AG20443 (cell line): ENCODE measurements around the gene SEC24B.
A peak's percentile ranks its signal among the peaks of the same experiment; 100 is the strongest.

Experiments used
- DNase-seq: peaks from one replicate; pipeline ENCODE4 v3.0.0; 2012; ENCODE audit warnings: low spot score, mixed read lengths

Gene SEC24B

GRCh38 chr4:109433205-109434006 is at the start of gene SEC24B:
Gene SEC24B, plus strand, starts transcription at chr4:109433815. Its CDS starts 55 bp downstream, at chr4:109433870.
- DNase-seq: peak; percentile 90

DNA sequence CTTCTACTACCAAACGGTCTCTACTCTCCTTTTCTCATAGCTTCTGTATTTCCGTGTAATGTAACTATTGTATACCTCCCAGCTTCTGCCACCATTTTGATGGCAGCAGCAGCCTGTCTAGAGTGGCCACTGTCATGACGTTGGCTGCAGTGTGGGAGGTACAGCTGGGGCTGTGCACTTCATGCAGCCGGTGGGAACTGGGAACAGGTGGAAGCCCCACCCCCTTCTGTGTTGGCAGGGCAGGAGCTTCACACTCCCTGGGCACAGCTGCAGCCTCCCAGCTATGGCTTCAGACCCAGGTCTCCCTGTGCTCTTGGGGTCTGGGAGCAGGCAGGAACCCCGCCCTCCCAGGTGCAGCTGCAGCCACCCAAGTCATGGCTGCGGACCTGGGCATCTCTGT is 49.8 kb upstream of the SEC24B start:
- no peak for DNase-seq

DNA sequence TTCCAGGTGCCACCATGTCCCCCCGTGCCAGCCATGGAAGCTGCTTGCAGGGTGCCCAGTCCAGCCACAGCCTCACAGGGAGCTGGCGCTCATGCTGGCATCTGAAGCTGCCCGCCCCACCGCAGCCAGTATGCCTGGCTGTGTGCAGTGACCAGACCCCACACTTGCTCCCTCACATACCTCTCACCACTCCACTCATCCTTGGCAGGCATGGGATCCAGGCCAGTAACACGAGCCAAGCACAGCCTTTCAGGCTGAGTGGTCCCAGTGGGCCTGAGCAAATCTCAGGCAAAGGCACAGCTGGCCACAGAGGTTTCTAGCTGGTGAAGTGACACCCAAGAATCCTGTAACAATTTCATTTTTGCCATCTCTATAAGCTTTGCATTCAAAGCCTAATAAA is 48.4 kb upstream of the SEC24B start:
- no peak for DNase-seq

- DNase-seq: peak; percentile 16
Observed at GRCh38 chr4:109389369-109390114, 44.1 kb upstream of the SEC24B start.

DNA sequence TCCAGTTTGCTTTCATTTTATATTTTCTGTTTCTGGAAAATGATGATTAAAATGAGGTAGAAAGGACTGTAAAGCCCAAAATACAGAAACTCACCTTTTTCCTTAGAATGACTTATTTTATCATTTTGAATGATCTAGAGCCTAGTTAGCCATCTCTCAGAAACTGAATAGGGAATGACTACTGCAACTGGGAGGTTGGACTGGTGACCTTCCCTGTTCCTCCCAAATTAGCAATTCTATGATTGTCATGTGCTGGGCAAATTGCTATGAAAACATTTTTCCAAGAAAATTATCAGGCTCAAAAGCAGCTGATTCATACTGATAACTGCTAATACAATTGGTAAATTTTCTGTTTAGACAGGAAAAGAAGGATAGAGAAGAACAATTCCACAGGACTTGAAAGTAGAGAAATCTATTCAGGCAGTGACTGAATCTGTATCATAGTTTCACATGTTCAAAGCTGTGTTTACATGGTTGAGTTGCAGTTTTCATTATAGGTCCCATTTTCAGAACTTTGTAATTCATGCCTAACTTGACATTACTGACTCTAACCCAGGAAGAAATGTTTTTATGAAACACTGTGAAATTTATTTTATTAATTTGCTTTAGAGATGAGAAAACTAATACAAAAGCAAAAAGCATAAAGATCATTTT is 43.4 kb upstream of the SEC24B start:
- DNase-seq: no peak

- no peak for DNase-seq
Observed at GRCh38 chr4:109395694-109396093, 37.9 kb upstream of the SEC24B start.

GRCh38 chr4:109398928-109399327 is 34.7 kb upstream of the SEC24B start:
- no peak for DNase-seq

- DNase-seq: peak; percentile 48
Observed at GRCh38 chr4:109406337-109406931, 27.2 kb upstream of the SEC24B start.

DNA sequence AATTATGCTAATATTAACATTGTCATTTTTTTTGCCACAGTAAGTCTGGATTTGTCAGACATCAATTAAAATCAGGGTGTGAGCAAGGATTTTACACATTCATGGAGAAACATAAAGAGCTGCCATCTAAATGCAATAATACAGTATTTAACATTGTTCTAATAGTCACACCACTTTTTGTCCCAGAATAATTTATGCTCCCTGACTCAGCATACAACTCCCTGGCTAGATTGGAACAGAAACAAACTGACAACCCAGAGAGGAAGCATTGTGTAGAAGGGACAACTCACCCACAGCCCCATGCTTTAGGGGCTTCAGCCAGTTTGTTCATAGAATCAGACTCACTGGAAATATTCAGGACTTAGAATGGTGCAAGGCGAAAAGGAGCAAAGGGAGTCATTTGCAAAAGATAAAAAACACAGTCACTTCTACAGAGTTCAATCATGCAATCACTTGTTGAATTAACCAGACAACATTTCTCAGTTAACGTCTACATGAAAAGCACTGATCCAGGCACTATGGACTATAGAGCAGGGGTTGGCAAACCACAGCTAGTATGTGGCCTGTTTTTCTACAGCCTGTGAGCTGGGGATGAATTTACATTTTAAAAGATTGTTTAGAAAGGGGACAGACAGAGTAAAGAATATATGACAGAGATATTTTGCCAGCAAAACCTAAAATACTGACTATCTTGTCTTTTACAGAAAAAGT is 26.4 kb upstream of the SEC24B start:
- no peak for DNase-seq

GRCh38 chr4:109408711-109409110 is 24.9 kb upstream of the SEC24B start:
- DNase-seq: no peak

- no peak for DNase-seq
Observed at GRCh38 chr4:109410226-109410625, 23.4 kb upstream of the SEC24B start.

DNA sequence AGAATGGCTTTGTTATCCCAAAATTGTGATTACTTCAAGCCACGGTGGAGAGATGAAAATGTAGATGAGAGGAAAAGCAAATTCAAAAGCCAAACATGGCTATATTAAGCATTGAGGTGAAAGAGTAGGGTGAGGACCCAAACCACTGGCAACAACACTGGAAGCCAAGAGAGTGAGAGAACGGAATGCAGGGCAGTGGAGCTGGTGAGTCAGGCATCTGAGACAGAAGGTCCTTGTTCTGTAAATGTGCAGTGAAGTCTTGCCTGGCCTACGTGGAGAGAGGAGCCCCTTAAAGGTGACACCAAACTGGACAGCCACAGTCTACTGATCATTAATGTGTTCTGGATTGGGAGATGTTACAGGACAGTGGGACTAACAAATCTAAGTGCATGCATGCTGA is 22.8 kb upstream of the SEC24B start:
- DNase-seq: no peak

DNA sequence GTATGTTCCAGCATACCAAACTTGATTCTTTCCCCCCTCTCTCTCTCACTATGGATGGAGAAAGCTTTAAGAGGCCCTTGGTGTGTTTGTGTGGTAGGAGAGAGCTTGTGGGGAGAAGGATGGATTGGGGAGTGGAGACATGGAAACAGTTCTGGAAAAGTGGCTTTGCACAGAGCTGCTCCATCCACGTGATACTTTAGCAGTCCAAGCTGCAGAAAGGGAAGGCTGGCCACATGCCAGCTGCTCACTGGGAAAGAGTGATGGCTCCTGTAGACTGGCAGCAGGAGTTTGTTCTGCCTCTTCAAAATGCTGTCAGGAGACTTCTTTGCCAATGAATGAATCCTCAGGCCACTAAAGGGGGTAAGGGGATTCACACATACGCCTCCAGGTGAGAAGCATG is 21.7 kb upstream of the SEC24B start:
- DNase-seq: no peak

GRCh38 chr4:109412776-109413175 is 20.8 kb upstream of the SEC24B start:
- DNase-seq: no peak

GRCh38 chr4:109414938-109415337 is 18.7 kb upstream of the SEC24B start:
- DNase-seq: no peak

GRCh38 chr4:109418588-109418987 is 15.0 kb upstream of the SEC24B start:
- DNase-seq: no peak

DNA sequence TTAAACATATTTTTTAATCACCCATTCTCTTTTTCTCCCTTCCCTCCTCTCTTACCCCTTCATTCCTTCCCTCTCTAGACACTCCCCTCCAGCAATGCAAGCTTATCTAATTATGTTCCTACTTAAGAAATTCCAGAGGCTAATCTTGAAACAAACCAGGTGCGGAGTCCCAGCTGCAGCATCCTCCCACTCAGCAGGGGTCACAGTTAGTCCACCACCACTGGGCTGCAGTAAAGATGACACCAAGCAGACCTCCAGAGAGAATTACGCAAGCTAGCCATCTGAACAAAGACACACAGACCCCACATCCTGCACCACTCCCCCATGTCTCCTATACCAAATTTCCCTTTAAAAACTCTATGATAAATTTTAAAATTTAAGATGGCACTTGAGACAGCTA is 13.9 kb upstream of the SEC24B start:
- DNase-seq: no peak

DNA sequence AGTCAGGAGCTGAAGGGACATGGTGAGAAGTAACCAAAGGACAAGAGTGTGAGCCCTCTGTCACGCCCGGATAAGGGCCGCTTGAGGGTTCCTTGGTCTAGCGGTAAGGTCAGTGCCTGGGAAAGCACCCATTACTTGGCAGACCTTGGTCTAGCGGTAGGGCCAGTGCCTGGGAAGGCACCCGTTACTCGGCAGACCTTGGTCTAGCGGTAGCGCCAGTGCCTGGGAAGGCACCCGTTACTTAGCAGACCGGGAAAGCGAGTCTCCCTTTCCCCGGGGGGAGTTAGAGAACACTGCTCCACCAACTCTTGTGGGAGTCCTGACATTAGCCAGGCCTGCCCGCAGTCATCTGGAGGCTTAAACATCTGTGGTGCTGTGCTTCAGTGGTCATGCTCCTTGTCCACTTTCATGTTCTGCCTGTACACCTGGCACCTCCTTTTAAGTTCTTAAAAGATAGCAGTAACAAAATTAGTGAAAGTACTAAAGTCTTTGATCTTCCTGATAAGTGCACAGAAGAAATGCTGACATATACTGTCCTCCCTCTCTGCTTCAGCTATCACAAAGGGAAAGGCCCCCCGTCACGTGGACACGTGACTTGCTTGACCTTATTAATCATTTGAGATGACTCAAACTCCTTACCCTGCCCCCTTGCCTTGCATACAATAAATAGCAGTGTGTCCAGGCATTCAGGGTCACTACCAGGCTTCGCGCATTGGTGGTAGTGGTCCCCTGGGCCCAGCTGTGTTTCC is 9.3 kb upstream of the SEC24B start:
- no peak for DNase-seq

GRCh38 chr4:109425405-109425804 is 8.2 kb upstream of the SEC24B start:
- DNase-seq: no peak

GRCh38 chr4:109429545-109429944 is 4.1 kb upstream of the SEC24B start:
- DNase-seq: no peak

DNA sequence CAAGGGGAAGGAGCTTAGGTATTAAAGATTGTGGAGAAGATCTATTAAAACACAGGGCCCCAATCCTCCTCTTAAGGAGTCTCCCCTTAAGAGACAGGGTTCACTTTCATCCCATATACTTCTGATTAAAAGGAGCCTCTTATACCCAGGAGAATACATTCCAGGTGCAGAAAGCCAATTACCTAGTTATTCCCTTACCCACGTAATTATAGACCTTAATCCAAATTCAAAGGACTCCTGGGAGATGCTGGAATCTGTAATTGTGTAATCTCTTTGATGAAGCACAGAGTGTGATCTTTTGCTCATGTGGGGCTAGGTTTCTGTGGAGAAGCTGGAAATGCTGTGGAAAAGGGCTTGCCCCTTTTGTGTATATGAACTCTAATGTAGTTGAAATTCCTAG is 1.4 kb upstream of the SEC24B start:
- DNase-seq: no peak
